T-helper 22 cell (primary cell): ENCODE data around the gene BAG5.
"Not testable (repeated sequence)": the region's sequence is repeated elsewhere in the genome, so short reads cannot be mapped to it uniquely, and the experiment has no call there.

Source experiments
- DNase-seq: peaks from one replicate; pipeline ENCODE4 v3.0.0-alpha.2; 2020; ENCODE audit warnings: low read depth

The BAG5 gene

DNA sequence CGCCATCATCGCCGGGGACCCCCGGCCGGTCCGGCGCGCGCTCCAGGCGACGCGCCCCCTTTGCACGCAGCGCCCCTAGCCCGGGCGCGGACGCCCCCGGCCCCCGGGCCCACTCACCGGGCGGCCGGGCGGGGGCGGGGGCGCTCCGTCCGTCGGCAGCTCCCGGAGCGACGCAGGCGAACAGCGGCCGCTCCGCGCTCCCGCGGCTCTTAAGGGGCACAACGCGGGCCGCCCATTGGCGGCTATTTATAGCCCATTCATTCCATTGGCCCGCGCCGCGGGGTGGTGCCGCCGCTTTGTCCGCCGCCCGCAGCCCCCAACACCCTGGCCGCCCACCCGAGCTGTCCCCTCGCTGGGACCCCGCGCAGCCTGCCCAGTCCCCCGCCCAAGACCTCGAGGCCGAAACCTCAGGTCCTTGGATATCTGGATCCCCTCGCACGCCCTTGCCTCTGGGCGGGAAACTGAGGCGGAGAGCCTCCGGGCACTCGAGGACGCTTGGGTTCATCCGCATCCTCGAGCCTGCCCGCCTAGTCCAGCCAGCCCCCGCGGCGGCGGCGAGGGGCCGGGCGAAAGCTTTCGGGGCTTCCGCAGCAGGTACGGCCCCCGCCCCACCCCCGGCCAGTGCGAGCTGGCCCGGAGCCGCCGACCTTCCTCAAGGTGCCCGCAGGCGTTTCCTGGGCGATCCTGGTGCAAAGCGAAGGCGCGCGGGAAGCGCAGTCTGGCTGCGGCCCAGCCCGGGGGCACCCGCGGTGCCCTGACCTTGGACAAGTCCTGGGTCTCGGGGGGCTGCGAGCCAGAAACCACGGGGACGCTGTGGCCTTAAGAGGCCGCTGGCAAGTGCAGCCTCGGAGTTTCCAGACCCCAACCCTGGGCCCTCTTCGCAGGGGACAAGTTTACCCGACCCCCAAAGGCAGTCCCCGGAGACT, 39.5 kb downstream of the BAG5 start, which contains the start of gene CKB:
CKB (minus strand) TSS at position 182 of the 926 bp plus-strand sequence. CDS start 337 bp downstream, outside the sequence.
- DNase-seq: no peak

DNA sequence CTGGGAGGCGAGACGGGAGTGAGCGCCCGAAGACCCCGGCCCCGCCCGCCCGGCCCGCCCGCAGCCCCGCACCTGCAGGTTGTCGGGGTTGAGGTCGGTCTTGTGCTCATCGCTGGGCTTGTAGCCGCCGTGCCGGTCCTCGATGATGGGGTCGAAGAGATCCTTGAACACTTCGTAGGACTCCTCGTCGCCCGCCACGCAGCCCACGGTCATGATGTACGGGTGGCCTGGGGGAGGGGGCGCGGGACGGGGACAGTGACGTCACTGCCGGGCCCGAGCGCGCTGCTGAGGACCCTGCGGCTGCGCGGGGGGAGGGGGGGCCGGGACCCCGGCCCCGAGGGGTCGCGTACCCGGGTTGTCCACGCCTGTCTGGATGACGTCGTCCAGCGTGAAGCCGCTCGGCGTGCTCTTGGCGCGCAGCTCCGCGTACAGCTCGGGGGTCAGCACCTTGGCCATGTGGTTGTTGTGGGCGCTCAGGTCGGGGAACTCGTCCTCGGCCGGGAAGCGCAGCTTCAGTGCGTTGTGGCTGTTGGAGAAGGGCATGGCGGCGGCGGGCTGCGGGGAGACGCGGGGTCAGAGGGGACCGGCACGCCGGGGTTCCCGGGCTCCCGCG, 40.4 kb downstream of the BAG5 start:
- DNase-seq: no peak

DNA sequence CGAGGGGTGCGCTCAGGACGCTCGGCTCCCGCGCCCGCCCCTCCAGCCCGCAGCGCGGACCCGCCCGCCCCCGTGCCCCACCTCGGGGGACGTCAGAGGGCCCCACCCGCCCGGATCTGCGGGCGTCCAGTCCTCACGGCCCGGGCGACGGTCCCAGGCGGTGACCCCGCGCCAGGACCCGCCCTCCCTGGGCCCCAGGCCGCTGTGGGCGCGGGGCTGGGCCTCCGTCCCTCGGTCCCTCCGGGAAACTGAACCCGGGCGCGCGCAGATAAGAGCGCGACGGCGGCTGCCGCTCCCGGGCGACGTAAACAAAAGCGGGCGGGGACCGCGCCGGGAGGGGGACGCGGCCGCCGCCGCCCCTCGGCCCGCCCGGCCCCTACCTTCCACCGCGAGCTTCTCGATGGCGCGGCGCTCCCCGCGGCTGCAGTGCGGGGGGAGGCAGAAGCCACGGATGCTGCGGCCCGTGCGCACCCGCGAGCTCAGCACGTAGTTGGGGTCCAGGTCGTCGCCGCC, 41.0 kb downstream of the BAG5 start:
- no peak for DNase-seq

GRCh38 chr14:103520657-103521437, 41.6 kb downstream of the BAG5 start:
- DNase-seq: peak; percentile 65

DNA sequence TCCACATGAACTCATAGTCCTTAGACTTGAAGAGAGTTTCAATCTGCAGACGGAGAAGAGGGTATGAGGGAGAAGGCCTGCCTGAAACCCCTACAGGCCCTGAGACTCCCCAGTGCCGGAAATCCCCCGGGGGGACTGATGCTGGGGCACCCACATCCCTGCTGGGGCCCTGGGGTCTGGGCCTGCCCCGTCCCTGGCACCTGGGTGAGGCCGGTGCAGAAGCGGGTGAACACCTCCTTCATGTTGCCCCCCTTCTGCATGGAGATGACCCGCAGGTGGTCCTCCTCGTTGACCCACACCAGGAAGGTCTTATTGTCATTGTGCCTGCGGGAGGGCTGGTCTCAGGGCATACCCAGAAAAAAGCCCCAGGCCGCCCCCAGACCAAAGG, 42.2 kb downstream of the BAG5 start:
- DNase-seq: no peak

- no peak for DNase-seq
Measured at GRCh38 chr14:103519837-103520212, 42.6 kb downstream of the BAG5 start.

GRCh38 chr14:103519043-103519836, 43.2 kb downstream of the BAG5 start:
- no peak for DNase-seq

DNA sequence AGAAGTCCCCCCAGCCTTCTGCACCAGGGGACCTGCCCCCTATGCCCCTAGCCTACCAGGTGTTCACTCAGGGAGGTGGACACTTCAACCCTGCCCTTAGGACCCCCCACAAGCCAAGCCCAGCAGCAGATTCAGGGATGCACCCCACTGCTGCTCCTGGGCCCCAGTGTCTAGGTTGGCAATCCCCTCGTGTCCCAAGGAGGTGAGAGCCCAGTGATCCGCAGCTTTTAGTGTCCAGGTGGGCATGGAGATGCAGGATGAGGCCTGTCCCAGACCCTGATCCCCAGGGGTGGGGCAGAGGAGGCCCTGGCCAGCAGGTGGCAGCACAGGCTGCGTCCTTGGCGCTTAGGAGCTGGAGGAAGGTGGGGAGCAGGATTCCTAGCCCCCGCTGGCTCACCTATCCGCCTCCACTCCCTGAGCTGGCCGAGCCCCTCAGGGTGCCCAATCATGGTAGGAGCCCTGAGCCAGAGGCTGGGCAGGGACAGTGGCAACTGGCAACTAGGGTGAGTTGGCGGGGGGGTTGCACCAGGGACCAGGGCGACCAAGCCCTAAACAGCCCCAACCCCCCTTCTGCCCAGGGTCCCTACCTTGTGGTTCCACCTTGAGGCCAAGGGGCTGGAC, 43.9 kb downstream of the BAG5 start:
- DNase-seq: peak; percentile 20

DNA sequence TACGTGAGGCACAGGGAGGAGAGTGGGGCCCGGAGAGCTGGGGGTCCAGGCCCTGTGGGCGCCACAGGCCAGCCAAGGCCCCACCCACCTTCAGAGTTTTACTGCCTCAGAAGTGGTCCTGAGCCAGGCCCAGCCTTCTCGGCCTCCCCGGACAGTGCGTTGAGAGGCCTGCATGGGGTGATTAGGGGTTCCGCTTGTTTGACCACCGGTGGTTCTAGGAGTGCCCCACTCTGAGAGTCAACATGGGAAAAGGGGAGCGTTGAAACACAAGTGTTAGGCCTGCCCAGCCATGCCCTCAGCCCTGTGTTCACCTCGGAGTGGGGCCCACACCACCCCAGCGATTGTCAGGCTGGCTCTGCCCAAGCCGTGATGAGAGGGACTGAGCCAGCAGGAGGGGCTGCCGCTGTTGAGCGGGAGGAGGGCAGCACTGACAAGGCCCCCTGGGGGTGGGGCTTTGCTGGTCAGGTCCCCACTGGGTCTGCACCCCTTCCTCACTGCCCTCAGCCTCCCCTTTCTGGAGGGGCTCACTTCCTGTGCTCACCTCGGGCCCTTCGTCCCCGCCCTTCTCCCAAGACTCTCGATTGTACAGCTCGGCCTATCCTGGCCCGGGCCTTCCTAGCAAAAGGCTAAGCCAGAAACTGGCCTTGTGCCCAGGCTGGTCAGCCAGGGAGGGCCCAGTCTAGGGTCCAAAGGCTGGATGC, 44.6 kb downstream of the BAG5 start:
- DNase-seq: no peak

DNA sequence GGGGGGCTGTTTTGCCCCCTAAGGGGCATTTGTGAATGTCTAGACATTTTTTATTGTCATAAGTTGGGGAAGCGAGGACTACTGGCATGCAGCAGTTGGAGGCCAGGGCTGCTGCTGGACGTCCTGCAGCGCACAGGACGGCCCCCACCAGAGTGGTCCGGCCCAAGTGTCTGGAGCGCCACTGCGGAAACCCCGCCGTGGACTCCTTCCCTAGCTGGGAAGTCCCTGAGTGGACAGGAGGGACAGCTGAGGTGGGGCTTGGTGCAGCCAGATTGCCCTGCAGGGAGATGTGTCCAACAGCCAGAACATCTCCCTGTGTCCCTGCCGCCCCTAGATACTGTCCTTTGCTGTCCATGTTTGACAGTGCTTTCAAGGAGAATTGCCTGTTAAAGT, 45.3 kb downstream of the BAG5 start:
- no peak for DNase-seq

GRCh38 chr14:103516426-103517173, 45.9 kb downstream of the BAG5 start:
- no peak for DNase-seq

DNA sequence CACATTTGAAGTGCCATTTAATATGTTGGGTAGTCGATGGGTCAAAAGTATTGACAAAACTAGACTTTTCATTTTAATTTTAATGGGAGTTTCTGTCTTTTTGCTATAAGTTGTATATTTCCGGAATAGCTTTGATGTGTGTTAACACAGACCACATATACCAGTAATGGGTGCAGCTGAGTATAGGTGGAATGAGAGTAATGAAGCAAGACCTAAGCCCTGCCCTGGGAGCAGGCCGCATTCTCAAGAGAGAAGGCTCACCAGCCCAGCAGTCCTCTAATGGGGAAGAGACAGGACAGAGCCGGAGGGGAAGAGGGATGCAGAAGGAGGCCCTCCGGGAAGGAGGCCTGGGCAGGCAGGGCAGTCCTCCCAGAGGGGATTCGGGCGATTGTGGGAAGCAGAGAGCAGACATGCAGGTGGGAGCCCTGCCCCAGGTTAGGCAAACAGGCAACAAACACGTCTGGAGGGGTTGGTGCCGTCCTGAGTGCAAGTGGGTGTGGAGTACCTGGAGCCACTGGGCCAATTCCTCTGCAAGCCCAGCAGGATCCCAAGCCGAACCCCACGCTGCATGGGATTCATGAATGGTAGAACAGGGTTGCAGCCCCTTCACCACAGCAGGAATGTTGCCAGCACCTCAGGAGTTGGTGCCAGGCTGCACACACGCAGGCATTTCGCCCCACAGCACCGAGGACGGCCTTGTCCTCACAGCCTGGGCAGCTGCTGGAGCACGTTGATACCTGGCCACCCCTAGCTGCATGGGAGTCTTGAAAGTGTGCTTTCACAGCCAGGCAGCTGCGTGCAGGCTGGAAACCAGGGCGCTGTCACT, 47.6 kb downstream of the BAG5 start:
- no peak for DNase-seq

- no peak for DNase-seq
Measured at GRCh38 chr14:103512701-103513611, 49.5 kb downstream of the BAG5 start.

DNA sequence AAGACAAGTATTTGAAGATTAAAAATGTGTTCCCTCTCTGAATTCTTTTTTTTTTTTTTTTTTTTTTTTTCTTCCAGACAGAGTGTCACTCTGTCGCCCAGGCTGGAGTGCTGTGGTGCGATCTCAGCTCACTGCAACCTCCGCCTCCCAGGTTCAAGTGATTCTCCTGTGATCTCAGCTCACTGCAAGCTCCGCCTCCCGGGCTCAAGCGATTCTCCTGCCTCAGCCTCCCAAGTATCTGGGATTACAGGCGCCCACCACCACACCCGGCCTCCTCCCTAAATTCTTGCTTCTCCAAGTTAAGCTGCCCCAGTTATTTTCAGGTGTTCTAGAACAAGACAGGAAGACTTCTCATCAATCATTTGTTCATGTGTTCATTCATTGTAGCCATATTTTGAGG, 50.3 kb downstream of the BAG5 start:
- not testable (repeated sequence) for DNase-seq

- no peak for DNase-seq
Measured at GRCh38 chr14:103510724-103511693, 51.4 kb downstream of the BAG5 start.

DNA sequence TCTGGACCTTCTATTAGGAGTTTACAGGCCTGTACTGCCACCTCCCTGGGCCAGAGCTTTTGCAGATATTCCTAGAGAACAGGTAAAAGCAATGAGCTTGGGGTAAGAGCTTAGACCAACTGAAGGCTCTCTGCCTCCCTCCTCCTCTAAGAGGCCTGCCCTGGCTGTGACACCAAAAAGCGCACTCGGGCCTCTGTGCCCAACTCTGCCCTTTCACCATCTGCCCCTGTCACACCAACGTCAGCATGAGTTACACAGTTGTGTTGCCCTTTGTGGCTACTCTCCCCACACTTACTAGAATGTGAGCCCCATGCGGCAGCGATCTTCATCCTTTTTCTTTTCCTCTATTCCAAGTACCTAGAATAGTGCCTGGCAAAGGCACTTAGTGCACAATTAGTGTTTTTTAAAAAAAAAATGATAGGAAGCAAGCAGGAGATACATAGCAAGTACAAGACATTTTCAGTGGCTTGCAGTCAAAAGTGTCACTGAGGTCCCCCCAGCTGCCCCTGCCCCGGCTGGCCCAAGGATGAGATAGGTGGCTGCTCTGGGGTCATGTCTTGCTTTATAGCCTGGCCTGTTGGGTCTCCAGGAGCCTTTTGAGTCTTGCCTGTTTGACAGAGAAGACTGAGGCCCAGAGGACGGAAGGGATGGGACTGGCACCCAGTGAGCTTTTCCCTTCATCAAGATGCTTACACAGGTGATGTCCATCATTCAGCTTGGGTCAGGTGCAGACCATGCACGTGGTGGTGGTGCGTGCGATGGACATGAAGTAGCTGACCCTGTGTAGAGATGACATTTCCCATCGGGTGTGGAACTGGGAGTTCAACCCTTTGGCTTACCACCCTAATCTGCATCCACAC, 52.4 kb downstream of the BAG5 start:
- DNase-seq: no peak
